ENCODE measurements around the gene FRY. TPM values are rescaled to one million over a fixed set of nuclear protein-coding genes. Genes with fewer than 3 reads are reported as not detected.
"Not testable (repeated sequence)": the region's sequence is repeated elsewhere in the genome, so short reads cannot be mapped to it uniquely, and the experiment has no call there.

Gene FRY
- total and polyA plus RNA-seq, 2 donors: 4.8 to 9.8 TPM

DNA sequence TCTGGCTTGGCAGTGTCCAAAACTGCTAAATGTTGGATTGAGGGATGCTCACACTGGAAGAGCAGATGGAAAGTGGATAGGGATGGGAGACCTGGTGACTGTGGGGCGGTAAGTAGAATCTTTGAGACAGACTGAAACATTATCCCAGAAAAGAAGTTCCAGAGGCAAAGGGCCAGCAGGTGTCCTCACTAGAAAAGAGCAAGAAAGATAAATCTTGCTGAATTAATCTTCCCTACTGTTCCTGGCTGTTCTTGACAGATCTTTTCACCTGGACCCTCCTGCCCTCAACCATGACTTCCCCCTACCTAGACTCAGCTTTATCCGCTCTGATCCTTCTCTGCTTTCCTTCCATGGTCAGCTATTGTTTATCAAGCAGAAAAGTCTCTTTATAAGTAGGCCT is 35.0 kb upstream of the FRY start:
- no peaks in the 10 kb centered on the region for H3K4me1 ChIP-seq (ENCODE audit: control insufficient read depth in 2 of 2, insufficient read depth in 2 of 2, low read length in 2 of 2)
- no peak for DNase-seq (ENCODE audit: low read depth in 6 of 9, low spot score in 9 of 9)
- H3K4me3 ChIP-seq (ENCODE audit: low read length in 2 of 2): no peak overlapping the region
- no peak overlapping the region for H3K27ac ChIP-seq (ENCODE audit: low read depth in 1 of 2, low read length in 1 of 2)
- H3K36me3 ChIP-seq (ENCODE audit: control insufficient read depth in 2 of 2, insufficient read depth in 2 of 2, low read length in 1 of 2): no peaks in the 10 kb centered on the region
- H3K9me3 ChIP-seq (ENCODE audit: control insufficient read depth in 2 of 2, insufficient read depth in 1 of 2, low read length in 1 of 2): no peaks in the 10 kb centered on the region
- WGBS: 49% methylated on average over 2 of the region's 2 CpGs
- H3K27me3 ChIP-seq (ENCODE audit: control insufficient read depth in 2 of 2, insufficient read depth in 1 of 2, low read length in 1 of 2): no peaks in the 10 kb centered on the region

GRCh38 chr13:31997641-31998040 is 33.9 kb upstream of the FRY start:
- no peak overlapping the region for H3K27ac ChIP-seq (ENCODE audit: low read depth in 1 of 2, low read length in 1 of 2)
- no peaks in the 10 kb centered on the region for H3K36me3 ChIP-seq (ENCODE audit: control insufficient read depth in 2 of 2, insufficient read depth in 2 of 2, low read length in 1 of 2)
- DNase-seq (ENCODE audit: low read depth in 6 of 9, low spot score in 9 of 9): no peak
- no peaks in the 10 kb centered on the region for H3K27me3 ChIP-seq (ENCODE audit: control insufficient read depth in 2 of 2, insufficient read depth in 1 of 2, low read length in 1 of 2)
- no peaks in the 10 kb centered on the region for H3K9me3 ChIP-seq (ENCODE audit: control insufficient read depth in 2 of 2, insufficient read depth in 1 of 2, low read length in 1 of 2)
- H3K4me1 ChIP-seq (ENCODE audit: control insufficient read depth in 2 of 2, insufficient read depth in 2 of 2, low read length in 2 of 2): no peaks in the 10 kb centered on the region
- no peak overlapping the region for H3K4me3 ChIP-seq (ENCODE audit: low read length in 2 of 2)
- 100% methylated on average over 1 of the region's 1 CpG for WGBS

DNA sequence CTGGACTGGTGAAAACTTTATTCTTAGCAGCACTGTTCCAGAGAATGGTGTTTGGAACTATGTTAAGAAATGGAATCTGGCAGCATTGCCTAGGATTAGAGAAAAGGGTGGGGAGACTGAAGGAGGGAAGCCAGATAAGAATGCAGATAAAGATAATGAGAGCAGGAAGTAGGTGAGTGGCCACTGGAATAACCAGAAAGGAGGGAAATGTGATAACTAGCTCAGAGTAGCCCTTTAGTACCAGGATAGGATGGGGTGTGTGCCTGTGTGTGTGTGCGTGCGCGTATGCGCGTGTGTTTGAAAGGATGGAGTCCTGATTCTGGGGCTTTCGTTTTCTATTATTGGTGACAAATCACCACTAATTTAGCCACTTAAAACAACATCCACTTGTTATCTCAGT is 33.4 kb upstream of the FRY start:
- Histone ChIP-seq H3K4me1 (ENCODE audit: control insufficient read depth in 2 of 2, insufficient read depth in 2 of 2, low read length in 2 of 2) (no peaks in the 10 kb centered on the region), H3K27ac (ENCODE audit: low read depth in 1 of 2, low read length in 1 of 2) (no peak overlapping the region), H3K9me3 (ENCODE audit: control insufficient read depth in 2 of 2, insufficient read depth in 1 of 2, low read length in 1 of 2) (no peaks in the 10 kb centered on the region), H3K27me3 (ENCODE audit: control insufficient read depth in 2 of 2, insufficient read depth in 1 of 2, low read length in 1 of 2) (no peaks in the 10 kb centered on the region), H3K4me3 (ENCODE audit: low read length in 2 of 2) (no peak overlapping the region), H3K36me3 (ENCODE audit: control insufficient read depth in 2 of 2, insufficient read depth in 2 of 2, low read length in 1 of 2) (no peaks in the 10 kb centered on the region)
- DNase-seq (ENCODE audit: low read depth in 6 of 9, low spot score in 9 of 9): no peak
- 97% methylated on average over 6 of the region's 6 CpGs for WGBS

GRCh38 chr13:32000754-32001153 is 30.8 kb upstream of the FRY start:
- H3K4me1 ChIP-seq (ENCODE audit: control insufficient read depth in 2 of 2, insufficient read depth in 2 of 2, low read length in 2 of 2); DNase-seq (ENCODE audit: low read depth in 6 of 9, low spot score in 9 of 9); H3K36me3 ChIP-seq (ENCODE audit: control insufficient read depth in 2 of 2, insufficient read depth in 2 of 2, low read length in 1 of 2); H3K4me3 ChIP-seq (ENCODE audit: low read length in 2 of 2); H3K27ac ChIP-seq (ENCODE audit: low read depth in 1 of 2, low read length in 1 of 2); H3K9me3 ChIP-seq (ENCODE audit: control insufficient read depth in 2 of 2, insufficient read depth in 1 of 2, low read length in 1 of 2); H3K27me3 ChIP-seq (ENCODE audit: control insufficient read depth in 2 of 2, insufficient read depth in 1 of 2, low read length in 1 of 2): not testable (repeated sequence)
- WGBS: 84% methylated on average over 2 of the region's 7 CpGs

GRCh38 chr13:32001154-32001768 is 30.3 kb upstream of the FRY start:
- WGBS: 92% methylated on average over 1 of the region's 1 CpG
- Histone ChIP-seq H3K36me3 (ENCODE audit: control insufficient read depth in 2 of 2, insufficient read depth in 2 of 2, low read length in 1 of 2) (no peaks in the 10 kb centered on the region), H3K27ac (ENCODE audit: low read depth in 1 of 2, low read length in 1 of 2) (no peak overlapping the region), H3K4me3 (ENCODE audit: low read length in 2 of 2) (no peak overlapping the region), H3K4me1 (ENCODE audit: control insufficient read depth in 2 of 2, insufficient read depth in 2 of 2, low read length in 2 of 2) (no peaks in the 10 kb centered on the region), H3K9me3 (ENCODE audit: control insufficient read depth in 2 of 2, insufficient read depth in 1 of 2, low read length in 1 of 2) (no peaks in the 10 kb centered on the region), H3K27me3 (ENCODE audit: control insufficient read depth in 2 of 2, insufficient read depth in 1 of 2, low read length in 1 of 2) (no peaks in the 10 kb centered on the region)
- peak in 2 of 9 donors; percentile 12 to 37 for DNase-seq (ENCODE audit: low read depth in 6 of 9, low spot score in 9 of 9)

GRCh38 chr13:32001769-32002168 is 29.8 kb upstream of the FRY start:
- H3K27ac ChIP-seq (ENCODE audit: low read depth in 1 of 2, low read length in 1 of 2): no peak overlapping the region
- H3K27me3 ChIP-seq (ENCODE audit: control insufficient read depth in 2 of 2, insufficient read depth in 1 of 2, low read length in 1 of 2): no peaks in the 10 kb centered on the region
- H3K4me1 ChIP-seq (ENCODE audit: control insufficient read depth in 2 of 2, insufficient read depth in 2 of 2, low read length in 2 of 2): no peaks in the 10 kb centered on the region
- no peak overlapping the region for H3K4me3 ChIP-seq (ENCODE audit: low read length in 2 of 2)
- H3K36me3 ChIP-seq (ENCODE audit: control insufficient read depth in 2 of 2, insufficient read depth in 2 of 2, low read length in 1 of 2): no peaks in the 10 kb centered on the region
- WGBS: 100% methylated on average over 1 of the region's 1 CpG
- no peaks in the 10 kb centered on the region for H3K9me3 ChIP-seq (ENCODE audit: control insufficient read depth in 2 of 2, insufficient read depth in 1 of 2, low read length in 1 of 2)
- DNase-seq (ENCODE audit: low read depth in 6 of 9, low spot score in 9 of 9): no peak

- no peaks in the 10 kb centered on the region for H3K36me3 ChIP-seq (ENCODE audit: control insufficient read depth in 2 of 2, insufficient read depth in 2 of 2, low read length in 1 of 2)
- 97% methylated on average over 3 of the region's 3 CpGs for WGBS
- DNase-seq (ENCODE audit: low read depth in 6 of 9, low spot score in 9 of 9): no peak
- H3K4me1 ChIP-seq (ENCODE audit: control insufficient read depth in 2 of 2, insufficient read depth in 2 of 2, low read length in 2 of 2): no peaks in the 10 kb centered on the region
- H3K27me3 ChIP-seq (ENCODE audit: control insufficient read depth in 2 of 2, insufficient read depth in 1 of 2, low read length in 1 of 2): no peaks in the 10 kb centered on the region
- no peak overlapping the region for H3K27ac ChIP-seq (ENCODE audit: low read depth in 1 of 2, low read length in 1 of 2)
- no peaks in the 10 kb centered on the region for H3K9me3 ChIP-seq (ENCODE audit: control insufficient read depth in 2 of 2, insufficient read depth in 1 of 2, low read length in 1 of 2)
- no peak overlapping the region for H3K4me3 ChIP-seq (ENCODE audit: low read length in 2 of 2)
These were observed 28.7 kb upstream of the FRY start for GRCh38 chr13:32002873-32003272.

- H3K9me3 ChIP-seq (ENCODE audit: control insufficient read depth in 2 of 2, insufficient read depth in 1 of 2, low read length in 1 of 2): no peaks in the 10 kb centered on the region
- no peaks in the 10 kb centered on the region for H3K4me1 ChIP-seq (ENCODE audit: control insufficient read depth in 2 of 2, insufficient read depth in 2 of 2, low read length in 2 of 2)
- no peak overlapping the region for H3K27ac ChIP-seq (ENCODE audit: low read depth in 1 of 2, low read length in 1 of 2)
- DNase-seq (ENCODE audit: low read depth in 6 of 9, low spot score in 9 of 9): no peak
- H3K27me3 ChIP-seq (ENCODE audit: control insufficient read depth in 2 of 2, insufficient read depth in 1 of 2, low read length in 1 of 2): no peaks in the 10 kb centered on the region
- H3K36me3 ChIP-seq (ENCODE audit: control insufficient read depth in 2 of 2, insufficient read depth in 2 of 2, low read length in 1 of 2): no peaks in the 10 kb centered on the region
- no peak overlapping the region for H3K4me3 ChIP-seq (ENCODE audit: low read length in 2 of 2)
These were observed 24.1 kb upstream of the FRY start for GRCh38 chr13:32007494-32007893.

- H3K9me3 ChIP-seq (ENCODE audit: control insufficient read depth in 2 of 2, insufficient read depth in 1 of 2, low read length in 1 of 2): no peaks in the 10 kb centered on the region
- 96% methylated on average over 6 of the region's 6 CpGs for WGBS
These were observed 22.9 kb upstream of the FRY start for GRCh38 chr13:32008518-32009175.

More at GRCh38 chr13:32008518-32009175, 22.9 kb upstream of the FRY start:
- no peaks in the 10 kb centered on the region for H3K4me1 ChIP-seq (ENCODE audit: control insufficient read depth in 2 of 2, insufficient read depth in 2 of 2, low read length in 2 of 2)
- no peaks in the 10 kb centered on the region for H3K27me3 ChIP-seq (ENCODE audit: control insufficient read depth in 2 of 2, insufficient read depth in 1 of 2, low read length in 1 of 2)
- no peak for DNase-seq (ENCODE audit: low read depth in 6 of 9, low spot score in 9 of 9)
- no peaks in the 10 kb centered on the region for H3K36me3 ChIP-seq (ENCODE audit: control insufficient read depth in 2 of 2, insufficient read depth in 2 of 2, low read length in 1 of 2)
- no peak overlapping the region for H3K27ac ChIP-seq (ENCODE audit: low read depth in 1 of 2, low read length in 1 of 2)
- H3K4me3 ChIP-seq (ENCODE audit: low read length in 2 of 2): no peak overlapping the region
